ENCODE data around the gene MATN1.

MATN1 gene

GRCh38 chr1:30715216-30715615, 8.2 kb downstream of the MATN1 start:
- DNase-seq: peak in 1 of 2 experiments; percentile 23

- no peak for DNase-seq
Observed at GRCh38 chr1:30714536-30715090, 8.8 kb downstream of the MATN1 start.

- DNase-seq: no peak
Observed at GRCh38 chr1:30714025-30714424, 9.4 kb downstream of the MATN1 start.

- DNase-seq: no peak
Observed at GRCh38 chr1:30713311-30713710, 10.1 kb downstream of the MATN1 start.

- DNase-seq: no peak
Observed at GRCh38 chr1:30712583-30712982, 10.8 kb downstream of the MATN1 start.

- DNase-seq: no peak
Observed at GRCh38 chr1:30710407-30710806, 13.0 kb downstream of the MATN1 start.

GRCh38 chr1:30708361-30708728, 15.0 kb downstream of the MATN1 start:
- DNase-seq: no peak

- DNase-seq: peak; percentile 45 to 56
Observed at GRCh38 chr1:30707412-30708360, 15.7 kb downstream of the MATN1 start.

- no peak for DNase-seq
Observed at GRCh38 chr1:30706528-30706927, 16.9 kb downstream of the MATN1 start.

GRCh38 chr1:30705698-30706097, 17.7 kb downstream of the MATN1 start:
- no peak for DNase-seq

- no peak for DNase-seq
Observed at GRCh38 chr1:30704765-30705509, 18.4 kb downstream of the MATN1 start.

- DNase-seq: no peak
Observed at GRCh38 chr1:30704271-30704670, 19.1 kb downstream of the MATN1 start.

GRCh38 chr1:30702823-30703222, 20.6 kb downstream of the MATN1 start:
- DNase-seq: no peak

- no peak for DNase-seq
Observed at GRCh38 chr1:30701258-30701633, 22.1 kb downstream of the MATN1 start.

GRCh38 chr1:30700528-30701257, 22.7 kb downstream of the MATN1 start:
- no peak for DNase-seq

- DNase-seq: no peak
Observed at GRCh38 chr1:30699762-30700161, 23.6 kb downstream of the MATN1 start.

GRCh38 chr1:30698401-30698981, 24.9 kb downstream of the MATN1 start:
- DNase-seq: no peak

GRCh38 chr1:30697571-30698376, 25.6 kb downstream of the MATN1 start:
- no peak for DNase-seq

GRCh38 chr1:30696831-30697230, 26.6 kb downstream of the MATN1 start:
- no peak for DNase-seq

- DNase-seq: no peak
Observed at GRCh38 chr1:30695439-30695841, 27.9 kb downstream of the MATN1 start.

- no peak for DNase-seq
Observed at GRCh38 chr1:30694280-30695175, 28.9 kb downstream of the MATN1 start.
